ENCODE measurements around the gene PPIG. TPM values are rescaled to one million over a fixed set of nuclear protein-coding genes. Genes with fewer than 3 reads are reported as not detected.
"Not testable (repeated sequence)": the region's sequence is repeated elsewhere in the genome, so short reads cannot be mapped to it uniquely, and the experiment has no call there.

Gene PPIG
- total RNA-seq, 1 donor = 35.8 TPM

GRCh38 chr2:169573974-169574299 lies 10.2 kb upstream of the PPIG start:
- no peak for TF ChIP-seq CTCF (IDR thresholded peaks at IDR 0.05; ENCODE audit: insufficient read depth, low read depth, low read length)
- peak overlapping the region; percentile 77 for H3K4me3 ChIP-seq (ENCODE audit: low read depth, low read length)
- DNase-seq (ENCODE audit: low read depth) = no peak

GRCh38 chr2:169574539-169574938 lies 9.6 kb upstream of the PPIG start:
- not testable (repeated sequence) for DNase-seq (ENCODE audit: low read depth)

GRCh38 chr2:169575264-169575663 lies 8.9 kb upstream of the PPIG start:
- not testable (repeated sequence) for H3K4me3 ChIP-seq (ENCODE audit: low read depth, low read length); DNase-seq (ENCODE audit: low read depth)

More at GRCh38 chr2:169574539-169574938, 9.6 kb upstream of the PPIG start:
- H3K4me3 ChIP-seq (ENCODE audit: low read depth, low read length) = not testable (repeated sequence)

- no peak overlapping the region for H3K4me3 ChIP-seq (ENCODE audit: low read depth, low read length)
- TF ChIP-seq CTCF (IDR thresholded peaks at IDR 0.05; ENCODE audit: insufficient read depth, low read depth, low read length) = no peak
- DNase-seq (ENCODE audit: low read depth) = no peak
These were observed 5.1 kb upstream of the PPIG start for GRCh38 chr2:169579044-169579443.

GRCh38 chr2:169582552-169583266 lies 1.4 kb upstream of the PPIG start:
- not testable (repeated sequence) for DNase-seq (ENCODE audit: low read depth); H3K4me3 ChIP-seq (ENCODE audit: low read depth, low read length)

GRCh38 chr2:169583518-169583917 lies 633 bp upstream of the PPIG start:
- no peak for DNase-seq (ENCODE audit: low read depth)
- H3K4me3 ChIP-seq (ENCODE audit: low read depth, low read length) = no peak overlapping the region
- no peak for TF ChIP-seq CTCF (IDR thresholded peaks at IDR 0.05; ENCODE audit: insufficient read depth, low read depth, low read length)

GRCh38 chr2:169585673-169586072 lies 1.5 kb downstream of the PPIG start:
- peak overlapping the region; percentile 96 for H3K4me3 ChIP-seq (ENCODE audit: low read depth, low read length)
- DNase-seq (ENCODE audit: low read depth) = no peak
- TF ChIP-seq CTCF (IDR thresholded peaks at IDR 0.05; ENCODE audit: insufficient read depth, low read depth, low read length) = no peak

- no peak for DNase-seq (ENCODE audit: low read depth)
- no peak overlapping the region for H3K4me3 ChIP-seq (ENCODE audit: low read depth, low read length)
- TF ChIP-seq CTCF (IDR thresholded peaks at IDR 0.05; ENCODE audit: insufficient read depth, low read depth, low read length) = no peak
These were observed 6.7 kb downstream of the PPIG start for GRCh38 chr2:169590804-169591203.

GRCh38 chr2:169596546-169596945 lies 12.4 kb downstream of the PPIG start:
- DNase-seq (ENCODE audit: low read depth) = not testable (repeated sequence)

More at GRCh38 chr2:169596546-169596945, 12.4 kb downstream of the PPIG start:
- H3K4me3 ChIP-seq (ENCODE audit: low read depth, low read length) = not testable (repeated sequence)

All from fibroblast of villous mesenchyme (primary cell).